Panc1 (cell line): Measurements from ENCODE around the gene ACTR10.

Source experiments
- CTCF ChIP-seq: fragments of 450-650 bp; IDR thresholded peaks from 2 replicates; pipeline ENCODE4 v1.5.1; 2017; ENCODE audit warnings: mild to moderate bottlenecking
- TCF7L2 ChIP-seq: IDR thresholded peaks from 2 replicates; pipeline ENCODE4 v1.6.1; 2011; ENCODE audit warnings: mild to moderate bottlenecking, low read depth, low read length, inconsistent platforms

- no peak for TF ChIP-seq CTCF
- no peak for TF ChIP-seq TCF7L2
These were observed 78.2 kb downstream of the ACTR10 start for GRCh38 chr14:58278177-58278576.
